ENCODE data around the gene NPC1L1. TPM values are rescaled to one million over a fixed set of nuclear protein-coding genes. Genes with fewer than 3 reads are reported as not detected.

The NPC1L1 gene
- total and polyA plus RNA-seq, 2 of the 4 experiments (the other 2 are of a cell fraction): 0.07 TPM; not detected in 1

GRCh38 chr7:44466300-44467216 lies 74.6 kb downstream of the NPC1L1 start:
- dilution Hi-C loops (cut with HindIII; ENCODE audit: low sequenced_read_pairs, unreplicated experiment): no loop called here
- intact Hi-C loops (cut with micrococcal nuclease): no loop called here
- Histone ChIP-seq H2AFZ (replicated peaks; ENCODE audit: low read length, poor library complexity) (no peak overlapping the region), H2AK9ac (replicated peaks; ENCODE audit: low read depth, low read length, poor library complexity) (peak overlapping the region; percentile 17), H3K4ac (ENCODE audit: low read depth, low read length) (no peak overlapping the region), H3K56ac (ENCODE audit: extremely low read depth, insufficient read depth, low read length) (no peak overlapping the region), H3K27me3 (ENCODE audit: control insufficient read depth, insufficient read depth, low read length) (no peaks in the 10 kb centered on the region), H2BK15ac (ENCODE audit: low read depth, low read length) (no peak overlapping the region), H2BK120ac (ENCODE audit: low read depth, low read length) (no peak overlapping the region), H4K5ac (ENCODE audit: low read depth, low read length) (no peak overlapping the region), H4K20me1 (ENCODE audit: insufficient read depth, low read length) (peaks cover 36% of the 10 kb centered on the region; the same call in 1 of the 2 replicates), H4K91ac (ENCODE audit: insufficient read depth, low read depth, low read length) (no peak overlapping the region), H3K4me2 (ENCODE audit: low read depth, low read length) (no peak overlapping the region), H3K14ac (replicated peaks; ENCODE audit: low read depth, low read length) (0 out of 2 replicates have a peak overlapping the region, but pooled peaks have one; percentile 43), H2BK20ac (ENCODE audit: low read depth, low read length) (no peak overlapping the region), H3K9me1 (ENCODE audit: insufficient read depth, low read length) (peaks cover 25% of the 10 kb centered on the region), H2AK5ac (ENCODE audit: low read depth, low read length) (no peak overlapping the region), H2BK5ac (ENCODE audit: low read depth, low read length, poor library complexity, severe bottlenecking) (no peak overlapping the region), H3K18ac (ENCODE audit: low read depth, low read length) (no peak overlapping the region), H3K23ac (ENCODE audit: low read depth, low read length) (peak overlapping the region; percentile 67), H4K8ac (ENCODE audit: low read depth in 2 of 2, low read length in 2 of 2) (no peak overlapping the region; a peak in 1 of 4 replicates), H3K4me1 (ENCODE audit: control insufficient read depth, insufficient read depth, low read length) (peaks cover 19% of the 10 kb centered on the region), H3K9ac (ENCODE audit: low read depth, low read length) (no peak overlapping the region), H3K27ac (ENCODE audit: insufficient read depth, low read length) (no peak overlapping the region), H3K9me3 (ENCODE audit: control insufficient read depth, insufficient read depth, low read length) (no peaks in the 10 kb centered on the region), H3K4me3 (ENCODE audit: insufficient read depth, low read depth, low read length) (no peak overlapping the region), H3K79me1 (ENCODE audit: low read depth in 1 of 2, low read length in 2 of 2) (peaks cover 57 to 86% of the 10 kb centered on the region in 2 experiments), H3K36me3 (ENCODE audit: control insufficient read depth, insufficient read depth, low read length) (peaks cover 23% of the 10 kb centered on the region)
- ChIA-PET CTCF (interaction anchor here (1.4 kb wide), 1 partner anchor 9 kb away, joined by 5 read pairs; no protein-coding TSS in a partner anchor), POLR2A (ENCODE audit: unreplicated experiment) (interaction anchor here (0.6 kb wide), 1 partner anchor 110 kb away, joined by 5 read pairs; no protein-coding TSS in a partner anchor)
- in situ Hi-C loops (cut with MboI; ENCODE audit: low sequenced_read_pairs): no loop called here
- peak; percentile 77 for ATAC-seq (ENCODE audit: low read depth)
- WGBS, 2 experiments (ENCODE audit: extremely low coverage in 2 of 2, insufficient read length in 1 of 2): no CpG with 5 or more reads among the region's 4 CpGs
- peak; percentile 76 for DNase-seq
- peak; percentile 83 for TF ChIP-seq MXI1 (IDR thresholded peaks at IDR 0.05; ENCODE audit: borderline replicate concordance, low read depth, low read length)
- no peak for TF ChIP-seq CEBPB (IDR thresholded peaks at IDR 0.05; ENCODE audit: low read depth, low read length)
- no peak for TF ChIP-seq BHLHE40 (IDR thresholded peaks at IDR 0.05; ENCODE audit: low read depth, low read length)
- no peak for TF ChIP-seq FOS (IDR thresholded peaks at IDR 0.05; ENCODE audit: low read depth, low read length)
- TF ChIP-seq CHD1 (IDR thresholded peaks at IDR 0.05; ENCODE audit: low read depth, low read length): no peak
- BruUV-seq (replicated peaks): no TSS peak
